Keratinocyte (primary cell): Measurements from ENCODE around the gene PHKA2. TPM values are rescaled to one million over a fixed set of nuclear protein-coding genes. Genes with fewer than 3 reads are reported as not detected.

Experiments used
- DNase-seq: peaks from one replicate; pipeline ENCODE4 v3.0.0-alpha.2; 2011; ENCODE audit warnings: low read depth, missing footprints, low spot score
- FAIRE-seq: peaks from 2 replicates; lab custom pipeline; 2011; peaks lifted over from hg19 to GRCh38; lab: Jason Lieb, UNC
- H2AFZ ChIP-seq: 2 replicates; pipeline ENCODE4 v1.6.0; 2012; ENCODE audit warnings: low read length, control low read depth, inconsistent platforms; ENCODE audit not compliant: control insufficient read depth
- H3K27ac ChIP-seq: 2 replicates; pipeline ENCODE4 v1.5.1; 2011; ENCODE audit warnings: low read length; ENCODE audit not compliant: control insufficient read depth, insufficient read depth
- H3K27me3 ChIP-seq: 3 replicates; pipeline ENCODE4 v1.6.0; 2011; ENCODE audit warnings: low read length; ENCODE audit not compliant: control insufficient read depth, insufficient read depth; ENCODE audit errors: extremely low read depth
- H3K36me3 ChIP-seq, 2 experiments: 2 replicates in 1 of 2; 3 replicates in 1 of 2; pipeline ENCODE4 v1.5.1; 2011; ENCODE audit warnings: low read length in 2 of 2, mild to moderate bottlenecking in 1 of 2; ENCODE audit not compliant: control insufficient read depth in 2 of 2, insufficient read depth in 2 of 2; ENCODE audit errors: extremely low read depth in 1 of 2
- H3K4me1 ChIP-seq: 3 replicates; pipeline ENCODE4 v1.5.1; 2011; ENCODE audit warnings: low read length; ENCODE audit not compliant: control insufficient read depth, insufficient read depth; ENCODE audit errors: extremely low read depth
- H3K4me2 ChIP-seq: 3 replicates; pipeline ENCODE4 v1.6.0; 2011; ENCODE audit warnings: low read depth, low read length; ENCODE audit not compliant: control insufficient read depth, insufficient read depth; ENCODE audit errors: extremely low read depth
- H3K4me3 ChIP-seq, 3 experiments: fragments of 200-600 bp in 1 of 3; sonication (generic) in 1 of 3; 2 replicates in 2 of 3; 3 replicates in 1 of 3; pipeline ENCODE4 v1.5.1; 2011 to 2016; ENCODE audit warnings: low read length in 3 of 3, mild to moderate bottlenecking in 3 of 3, control low read depth in 2 of 3, inconsistent platforms in 1 of 3, low read depth in 1 of 3, mixed read lengths in 1 of 3, mixed run types in 1 of 3, moderate library complexity in 1 of 3; ENCODE audit not compliant: control insufficient read depth in 2 of 3, insufficient read depth in 2 of 3; ENCODE audit errors: extremely low read depth in 1 of 3
- H3K79me2 ChIP-seq: 2 replicates; pipeline ENCODE4 v1.6.0; 2012; ENCODE audit warnings: low read length; ENCODE audit not compliant: control insufficient read depth, insufficient read depth
- H3K9ac ChIP-seq: 3 replicates; pipeline ENCODE4 v1.6.0; 2011; ENCODE audit warnings: low read length; ENCODE audit not compliant: control insufficient read depth, insufficient read depth; ENCODE audit errors: extremely low read depth
- H3K9me1 ChIP-seq: 3 replicates; pipeline ENCODE4 v1.6.0; 2011; ENCODE audit warnings: low read length; ENCODE audit not compliant: control insufficient read depth, insufficient read depth; ENCODE audit errors: extremely low read depth
- H3K9me3 ChIP-seq: 2 replicates; pipeline ENCODE4 v1.5.1; 2012; ENCODE audit warnings: low read depth, low read length; ENCODE audit not compliant: control insufficient read depth
- H4K20me1 ChIP-seq: 3 replicates; pipeline ENCODE4 v1.6.0; 2011; ENCODE audit warnings: low read length; ENCODE audit not compliant: control insufficient read depth, insufficient read depth; ENCODE audit errors: extremely low read depth
- CTCF ChIP-seq, 3 experiments: IDR thresholded peaks in 1 of 3; conservative IDR thresholded peaks in 1 of 3; optimal IDR thresholded peaks in 1 of 3; 2 replicates in 2 of 3; 3 replicates in 1 of 3; pipeline versions ENCODE3 to v1.5.1; 2011; ENCODE audit warnings: low read length in 3 of 3, mild to moderate bottlenecking in 3 of 3, moderate library complexity in 2 of 3, control low read depth in 1 of 3, inconsistent platforms in 1 of 3; ENCODE audit not compliant: insufficient read depth in 2 of 3; ENCODE audit errors: extremely low read depth in 1 of 3
- EZH2 ChIP-seq: IDR thresholded peaks from one replicate; pipeline ENCODE4 v1.6.1; 2012; ENCODE audit warnings: inconsistent platforms, mild to moderate bottlenecking, low read length, moderate library complexity
- dilution Hi-C: fragments of 300-500 bp; cut with MboI; formaldehyde crosslinking; loops from one replicate; pipeline ENCODE4 v1.7.0; 2020; ENCODE audit warnings: low sequenced_read_pairs; ENCODE audit not compliant: extremely low pct_ligation_motif_present
- polyA plus RNA-seq, 5 experiments: library from polyadenylated mRNA; depleted of rRNA in 3 of 5; stranded (reverse) in 3 of 5; stranded (forward) in 1 of 5; unstranded in 1 of 5; fragments of >200 nt; gene quantifications; 1 replicate in 1 of 5; 2 replicates in 3 of 5; 3 replicates in 1 of 5; pipeline versions ENCODE4 v1.2.1 to v1.2.3, GENCODE V29; 2011 to 2012; ENCODE audit warnings: missing spikeins in 2 of 5, low read depth in 1 of 5, low replicate concordance in 1 of 5

PHKA2 gene
- polyA plus RNA-seq, 1 donor (not counting 4 experiments of a cell fraction or from before 2014, with no cell fraction given) = 14.1 TPM

- H3K27ac ChIP-seq = no peak overlapping the region
Observed at GRCh38 chrX:18917831-18918230, 66.1 kb downstream of the PHKA2 start.

GRCh38 chrX:18906286-18906685 is 77.6 kb downstream of the PHKA2 start:
- DNase-seq (no peak), FAIRE-seq (no peak)
- H3K9me3 ChIP-seq = no peaks in the 10 kb centered on the region
- dilution Hi-C loops = no loop called here
- H4K20me1 ChIP-seq = no peaks in the 10 kb centered on the region
- no peaks in the 10 kb centered on the region for H3K27me3 ChIP-seq
- H2AFZ ChIP-seq = no peak overlapping the region
- no peak overlapping the region for H3K9ac ChIP-seq
- H3K9me1 ChIP-seq = no peaks in the 10 kb centered on the region
- TF ChIP-seq CTCF (optimal IDR thresholded peaks at IDR 0.05 in 1 of 3, IDR thresholded peaks at IDR 0.05 in 1 of 3, conservative IDR thresholded peaks at IDR 0.05 in 1 of 3; ENCODE audit: extremely low read depth in 1 of 3, insufficient read depth in 2 of 3, low read length in 3 of 3) (no peak), EZH2 (no peak)
- no peaks in the 10 kb centered on the region for H3K4me1 ChIP-seq
- peaks cover 0 to 4% of the 10 kb centered on the region in 2 experiments for H3K36me3 ChIP-seq
- H3K4me2 ChIP-seq = no peak overlapping the region
- H3K4me3 ChIP-seq = no peak overlapping the region
- H3K27ac ChIP-seq = no peak overlapping the region
- H3K79me2 ChIP-seq = no peaks in the 10 kb centered on the region

More at GRCh38 chrX:18917831-18918230, 66.1 kb downstream of the PHKA2 start:
- Histone ChIP-seq H3K4me1 (no peaks in the 10 kb centered on the region), H3K79me2 (no peaks in the 10 kb centered on the region), H3K9ac (no peak overlapping the region), H3K9me3 (no peaks in the 10 kb centered on the region), H3K4me2 (no peak overlapping the region), H3K9me1 (no peaks in the 10 kb centered on the region), H3K4me3 (no peak overlapping the region), H3K36me3 (peaks cover 2 to 4% of the 10 kb centered on the region in 2 experiments), H4K20me1 (no peaks in the 10 kb centered on the region), H2AFZ (no peak overlapping the region), H3K27me3 (no peaks in the 10 kb centered on the region)
- dilution Hi-C loops = no loop called here
- TF ChIP-seq CTCF (optimal IDR thresholded peaks at IDR 0.05 in 1 of 3, IDR thresholded peaks at IDR 0.05 in 1 of 3, conservative IDR thresholded peaks at IDR 0.05 in 1 of 3; ENCODE audit: extremely low read depth in 1 of 3, insufficient read depth in 2 of 3, low read length in 3 of 3) (no peak), EZH2 (no peak)
- FAIRE-seq (no peak), DNase-seq (no peak)
